Right atrium auricular region (tissue), 2 donors: ENCODE measurements around the gene ZNF579. TPM values are rescaled to one million over a fixed set of nuclear protein-coding genes. Genes with fewer than 3 reads are reported as not detected.

Source experiments
- DNase-seq: peaks from one replicate; pipeline ENCODE4 v3.0.0-alpha.2; 2019; ENCODE audit warnings: low spot score
- H3K27ac ChIP-seq, 2 donors: fragments of 200-600 bp; sonication (generic); 1 replicate in 1 of 2; 2 replicates in 1 of 2; pipeline ENCODE4 v1.5.1; 2016 to 2019
- H3K27me3 ChIP-seq, 2 donors: fragments of 200-600 bp; sonication (generic); one replicate each; pipeline versions ENCODE4 v1.5.1 to v1.6.0; 2017 to 2019
- H3K36me3 ChIP-seq: fragments of 200-600 bp; sonication (generic); one replicate; pipeline ENCODE4 v1.5.1; 2016
- H3K4me1 ChIP-seq, 2 donors: fragments of 200-600 bp; sonication (generic); one replicate each; pipeline versions ENCODE4 v1.5.1 to v1.6.0; 2017 to 2019
- H3K4me3 ChIP-seq, 2 donors: fragments of 200-600 bp; sonication (generic); 1 replicate in 1 of 2; 2 replicates in 1 of 2; pipeline ENCODE4 v1.5.1; 2017 to 2019; ENCODE audit warnings: mild to moderate bottlenecking in 1 of 2, moderate library complexity in 1 of 2
- H3K9me3 ChIP-seq, 2 donors: fragments of 200-600 bp; sonication (generic); one replicate each; pipeline ENCODE4 v1.5.1; 2019
- CTCF ChIP-seq, 2 donors: fragments of 200-600 bp; sonication (generic); IDR thresholded peaks; one replicate each; pipeline ENCODE4 v1.5.1; 2019; ENCODE audit warnings: antibody characterized with exemption in 2 of 2
- total RNA-seq, 2 donors: library from RNA; depleted of rRNA; stranded (reverse); fragments of >200 nt; gene quantifications; one replicate each; pipeline ENCODE4 v1.1.0, GENCODE V29; 2016

ZNF579 gene
- total RNA-seq, 2 donors from 2014 or later, result 6.2 to 6.4 TPM

- no peak for DNase-seq
- no peaks in the 10 kb centered on the region for H3K27me3 ChIP-seq
- TF ChIP-seq CTCF (IDR thresholded peaks at IDR 0.05), result no peak
- H3K27ac ChIP-seq, result no peak overlapping the region
- H3K4me1 ChIP-seq, result peaks cover 0 to 30% of the 10 kb centered on the region in 2 donors
- H3K9me3 ChIP-seq, result no peaks in the 10 kb centered on the region
- H3K4me3 ChIP-seq, result no peak overlapping the region
- peaks cover 39% of the 10 kb centered on the region for H3K36me3 ChIP-seq
Measured at GRCh38 chr19:55614711-55615542, 34.3 kb upstream of the ZNF579 start.

GRCh38 chr19:55613930-55614710, 33.5 kb upstream of the ZNF579 start:
- no peak overlapping the region for H3K27ac ChIP-seq
- TF ChIP-seq CTCF (IDR thresholded peaks at IDR 0.05), result no peak
- no peak for DNase-seq
- H3K36me3 ChIP-seq, result peaks cover 47% of the 10 kb centered on the region
- peaks cover 0 to 36% of the 10 kb centered on the region in 2 donors for H3K4me1 ChIP-seq
- no peaks in the 10 kb centered on the region for H3K9me3 ChIP-seq
- H3K4me3 ChIP-seq, result no peak overlapping the region
- H3K27me3 ChIP-seq, result no peaks in the 10 kb centered on the region

GRCh38 chr19:55613396-55613795, 32.7 kb upstream of the ZNF579 start:
- H3K4me3 ChIP-seq, result no peak overlapping the region
- DNase-seq, result no peak
- H3K36me3 ChIP-seq, result peaks cover 48% of the 10 kb centered on the region
- peaks cover 0 to 40% of the 10 kb centered on the region in 2 donors for H3K4me1 ChIP-seq
- peak overlapping the region; percentile 68 to 92 for H3K27ac ChIP-seq
- H3K9me3 ChIP-seq, result no peaks in the 10 kb centered on the region
- no peak for TF ChIP-seq CTCF (IDR thresholded peaks at IDR 0.05)
- no peaks in the 10 kb centered on the region for H3K27me3 ChIP-seq

- no peak for TF ChIP-seq CTCF (IDR thresholded peaks at IDR 0.05)
- Histone ChIP-seq H3K27ac (peak overlapping the region; percentile 68 to 92), H3K9me3 (no peaks in the 10 kb centered on the region), H3K4me1 (peaks cover 0 to 41% of the 10 kb centered on the region in 2 donors), H3K4me3 (no peak overlapping the region), H3K36me3 (peaks cover 38% of the 10 kb centered on the region), H3K27me3 (no peaks in the 10 kb centered on the region)
- no peak for DNase-seq
Measured at GRCh38 chr19:55611983-55612645, 31.5 kb upstream of the ZNF579 start.

DNA sequence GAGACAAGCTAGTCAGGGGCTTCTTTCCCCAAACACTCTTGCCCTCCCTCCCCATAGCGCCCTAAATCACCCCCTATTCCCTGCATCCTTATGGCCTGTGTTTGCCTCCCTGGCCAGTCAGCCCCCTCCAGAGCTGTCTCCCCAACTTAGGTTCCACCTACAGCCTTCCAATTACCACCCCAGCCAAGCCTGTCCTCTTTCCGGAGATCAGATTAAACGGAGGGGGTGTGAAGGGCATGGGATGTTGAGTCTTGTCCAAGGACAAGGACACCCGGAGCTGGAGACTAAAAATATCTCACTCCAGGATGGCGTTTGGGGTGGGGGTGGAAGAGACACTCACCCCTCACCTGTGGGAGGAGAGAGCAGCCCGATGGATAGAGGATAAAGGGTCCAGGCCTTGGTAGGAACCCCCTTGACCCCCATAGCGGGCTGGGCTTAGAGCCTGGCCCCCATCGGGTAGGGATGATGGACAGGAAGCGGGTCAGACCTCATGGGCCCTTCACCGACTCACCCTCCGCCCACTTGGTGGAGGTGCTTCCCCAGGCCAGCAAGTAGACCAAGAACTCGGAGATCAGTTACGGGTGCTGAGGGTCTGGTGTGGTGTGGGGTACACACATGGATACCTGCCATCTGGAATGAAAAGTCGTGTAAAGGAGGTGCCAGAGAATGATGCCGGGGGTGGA, 30.8 kb upstream of the ZNF579 start:
- Histone ChIP-seq H3K4me1 (peaks cover 0 to 48% of the 10 kb centered on the region in 2 donors), H3K27me3 (no peaks in the 10 kb centered on the region), H3K27ac (peak overlapping the region; percentile 68 to 92), H3K36me3 (peaks cover 38% of the 10 kb centered on the region), H3K9me3 (no peaks in the 10 kb centered on the region), H3K4me3 (peak overlapping the region in 1 of 2 donors; percentile 11)
- DNase-seq, result no peak
- no peak for TF ChIP-seq CTCF (IDR thresholded peaks at IDR 0.05)
